ENCODE measurements around the gene SYMPK.

Gene SYMPK

DNA sequence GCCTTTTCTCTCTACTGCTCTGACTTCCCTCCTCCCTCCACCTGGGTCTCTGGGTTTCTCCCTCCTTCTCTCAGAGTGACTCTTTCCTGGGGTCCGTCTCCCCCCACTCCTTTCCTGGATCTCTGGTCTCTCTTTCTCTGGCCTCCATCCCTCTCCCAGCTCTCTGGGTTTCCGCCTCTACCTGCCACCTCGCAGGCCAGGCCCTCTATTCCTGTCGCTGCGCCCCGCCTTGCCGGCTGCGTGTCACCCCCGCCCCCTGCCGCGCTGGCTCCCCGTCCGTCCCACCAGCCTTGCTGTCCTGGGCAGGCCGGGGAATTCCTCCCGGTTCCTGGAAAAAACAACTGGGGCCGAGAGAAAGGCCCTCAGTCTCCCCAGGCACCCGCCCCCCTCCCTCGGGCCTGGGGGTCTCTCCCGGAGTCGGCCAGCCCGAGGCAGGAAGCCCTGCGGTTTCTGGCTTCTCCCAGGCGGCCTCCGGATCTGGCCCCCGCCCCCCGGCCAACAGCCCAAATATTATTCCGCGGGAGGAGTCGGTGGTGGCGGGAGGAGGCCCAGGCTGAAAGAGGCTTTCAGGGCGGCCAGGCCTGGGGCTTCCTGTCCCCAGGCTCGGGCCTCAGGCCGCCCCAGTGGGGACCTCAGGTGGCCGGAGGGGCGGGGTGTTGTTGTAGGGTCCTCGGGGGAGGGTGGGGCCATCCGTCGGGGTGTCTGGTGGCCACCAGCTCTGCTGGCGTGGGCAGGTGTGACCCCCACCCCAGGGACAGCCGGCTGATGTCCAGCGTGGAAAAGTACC lies 13.7 kb upstream of the SYMPK start:
- Histone ChIP-seq H3K79me2 (ENCODE audit: control insufficient read depth, low read length) (no peaks in the 10 kb centered on the region), H3K4me1 (ENCODE audit: control insufficient read depth, low read length) (peaks cover 11% of the 10 kb centered on the region), H4K20me1 (ENCODE audit: control insufficient read depth, insufficient read depth, low read depth, low read length) (no peaks in the 10 kb centered on the region), H3K9me2 (replicated peaks; ENCODE audit: control insufficient read depth, low read length) (no peaks in the 10 kb centered on the region), H3K27ac (ENCODE audit: low read depth, low read length) (no peak overlapping the region), H3K4me3 (ENCODE audit: low read length) (peak overlapping the region; percentile 20; the same call in 1 of the 2 replicates), H3F3A (ENCODE audit: control insufficient read depth, insufficient read depth) (no peaks in the 10 kb centered on the region), H3K9me3 (ENCODE audit: control insufficient read depth, insufficient read depth, low read length) (no peaks in the 10 kb centered on the region), H3K36me3 (ENCODE audit: control insufficient read depth, low read length) (no peaks in the 10 kb centered on the region), H3K4me2 (ENCODE audit: low read length) (peak overlapping the region; percentile 45), H3K27me3 (ENCODE audit: control insufficient read depth, low read length) (peaks cover 34% of the 10 kb centered on the region)
- TF ChIP-seq EZH2phosphoT487 (IDR thresholded peaks at IDR 0.05; ENCODE audit: borderline replicate concordance, low read length), result 0 out of 2 replicates have a peak, but pooled peaks have one; percentile 23
- TF ChIP-seq, protein P1, sequence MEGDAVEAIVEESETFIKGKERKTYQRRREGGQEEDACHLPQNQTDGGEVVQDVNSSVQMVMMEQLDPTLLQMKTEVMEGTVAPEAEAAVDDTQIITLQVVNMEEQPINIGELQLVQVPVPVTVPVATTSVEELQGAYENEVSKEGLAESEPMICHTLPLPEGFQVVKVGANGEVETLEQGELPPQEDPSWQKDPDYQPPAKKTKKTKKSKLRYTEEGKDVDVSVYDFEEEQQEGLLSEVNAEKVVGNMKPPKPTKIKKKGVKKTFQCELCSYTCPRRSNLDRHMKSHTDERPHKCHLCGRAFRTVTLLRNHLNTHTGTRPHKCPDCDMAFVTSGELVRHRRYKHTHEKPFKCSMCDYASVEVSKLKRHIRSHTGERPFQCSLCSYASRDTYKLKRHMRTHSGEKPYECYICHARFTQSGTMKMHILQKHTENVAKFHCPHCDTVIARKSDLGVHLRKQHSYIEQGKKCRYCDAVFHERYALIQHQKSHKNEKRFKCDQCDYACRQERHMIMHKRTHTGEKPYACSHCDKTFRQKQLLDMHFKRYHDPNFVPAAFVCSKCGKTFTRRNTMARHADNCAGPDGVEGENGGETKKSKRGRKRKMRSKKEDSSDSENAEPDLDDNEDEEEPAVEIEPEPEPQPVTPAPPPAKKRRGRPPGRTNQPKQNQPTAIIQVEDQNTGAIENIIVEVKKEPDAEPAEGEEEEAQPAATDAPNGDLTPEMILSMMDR (IDR thresholded peaks at IDR 0.05; ENCODE audit: low read depth, low read length, poor library complexity, severe bottlenecking), result no peak

DNA sequence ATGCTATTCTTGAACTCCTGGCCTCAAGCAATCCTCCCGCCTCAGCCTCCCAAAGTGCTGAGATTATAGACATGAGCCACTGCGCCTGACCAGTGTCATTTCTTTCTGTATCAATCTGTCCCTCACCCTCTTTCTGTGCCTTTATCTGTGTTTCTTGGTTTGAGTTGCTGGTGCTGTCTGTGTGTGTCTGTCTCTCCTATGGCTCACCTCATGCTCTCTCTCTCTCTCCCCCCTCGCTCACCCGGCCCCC lies 13.1 kb upstream of the SYMPK start:
- Histone ChIP-seq H3K4me2 (ENCODE audit: low read length) (no peak overlapping the region), H3K9me3 (ENCODE audit: control insufficient read depth, insufficient read depth, low read length) (no peaks in the 10 kb centered on the region), H4K20me1 (ENCODE audit: control insufficient read depth, insufficient read depth, low read depth, low read length) (no peaks in the 10 kb centered on the region), H3K27me3 (ENCODE audit: control insufficient read depth, low read length) (peaks cover 34% of the 10 kb centered on the region), H3K4me3 (ENCODE audit: low read length) (no peak overlapping the region), H3K27ac (ENCODE audit: low read depth, low read length) (no peak overlapping the region), H3K4me1 (ENCODE audit: control insufficient read depth, low read length) (peaks cover 11% of the 10 kb centered on the region), H3K79me2 (ENCODE audit: control insufficient read depth, low read length) (no peaks in the 10 kb centered on the region), H3K9me2 (replicated peaks; ENCODE audit: control insufficient read depth, low read length) (no peaks in the 10 kb centered on the region), H3F3A (ENCODE audit: control insufficient read depth, insufficient read depth) (no peaks in the 10 kb centered on the region), H3K36me3 (ENCODE audit: control insufficient read depth, low read length) (no peaks in the 10 kb centered on the region)
- no peak for TF ChIP-seq EZH2phosphoT487 (IDR thresholded peaks at IDR 0.05; ENCODE audit: borderline replicate concordance, low read length)
- TF ChIP-seq, protein P1 (IDR thresholded peaks at IDR 0.05; ENCODE audit: low read depth, low read length, poor library complexity, severe bottlenecking), result no peak

DNA sequence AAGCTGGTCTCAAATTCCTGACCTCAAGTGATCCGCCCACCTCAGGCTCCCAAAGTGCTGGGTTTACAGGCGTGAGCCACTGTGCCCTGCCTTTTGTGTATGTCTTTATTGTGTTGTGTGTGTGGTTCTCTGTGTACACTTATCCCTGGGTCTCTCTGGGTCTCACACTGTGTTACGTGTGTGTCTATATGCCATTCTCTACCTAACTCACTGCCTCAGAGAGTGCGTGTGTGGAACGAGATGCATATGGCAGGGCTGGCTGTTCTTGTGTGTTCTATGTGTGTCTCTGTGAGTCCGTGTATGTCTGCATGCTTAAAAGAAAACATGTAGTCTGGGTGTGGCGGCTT lies 11.6 kb upstream of the SYMPK start:
- H3K27me3 ChIP-seq (ENCODE audit: control insufficient read depth, low read length), result peaks cover 34% of the 10 kb centered on the region
- H3K27ac ChIP-seq (ENCODE audit: low read depth, low read length), result no peak overlapping the region
- H3K79me2 ChIP-seq (ENCODE audit: control insufficient read depth, low read length), result no peaks in the 10 kb centered on the region
- H3K4me1 ChIP-seq (ENCODE audit: control insufficient read depth, low read length), result peaks cover 11% of the 10 kb centered on the region
- no peaks in the 10 kb centered on the region for H3K9me2 ChIP-seq (replicated peaks; ENCODE audit: control insufficient read depth, low read length)
- H3F3A ChIP-seq (ENCODE audit: control insufficient read depth, insufficient read depth), result no peaks in the 10 kb centered on the region
- H3K9me3 ChIP-seq (ENCODE audit: control insufficient read depth, insufficient read depth, low read length), result no peaks in the 10 kb centered on the region
- no peak overlapping the region for H3K4me2 ChIP-seq (ENCODE audit: low read length)
- H4K20me1 ChIP-seq (ENCODE audit: control insufficient read depth, insufficient read depth, low read depth, low read length), result no peaks in the 10 kb centered on the region
- TF ChIP-seq EZH2phosphoT487 (IDR thresholded peaks at IDR 0.05; ENCODE audit: borderline replicate concordance, low read length), result no peak
- TF ChIP-seq, protein P1 (IDR thresholded peaks at IDR 0.05; ENCODE audit: low read depth, low read length, poor library complexity, severe bottlenecking), result no peak
- H3K36me3 ChIP-seq (ENCODE audit: control insufficient read depth, low read length), result no peaks in the 10 kb centered on the region
- H3K4me3 ChIP-seq (ENCODE audit: low read length), result no peak overlapping the region

All from DOHH2 (cell line).